ENCODE data around the gene PROM2. TPM values are rescaled to one million over a fixed set of nuclear protein-coding genes. Genes with fewer than 3 reads are reported as not detected.

The PROM2 gene
- total and polyA plus RNA-seq, 2 donors (not counting 3 experiments of a cell fraction or from before 2014, with no cell fraction given) = 0.39 to 0.60 TPM

DNA sequence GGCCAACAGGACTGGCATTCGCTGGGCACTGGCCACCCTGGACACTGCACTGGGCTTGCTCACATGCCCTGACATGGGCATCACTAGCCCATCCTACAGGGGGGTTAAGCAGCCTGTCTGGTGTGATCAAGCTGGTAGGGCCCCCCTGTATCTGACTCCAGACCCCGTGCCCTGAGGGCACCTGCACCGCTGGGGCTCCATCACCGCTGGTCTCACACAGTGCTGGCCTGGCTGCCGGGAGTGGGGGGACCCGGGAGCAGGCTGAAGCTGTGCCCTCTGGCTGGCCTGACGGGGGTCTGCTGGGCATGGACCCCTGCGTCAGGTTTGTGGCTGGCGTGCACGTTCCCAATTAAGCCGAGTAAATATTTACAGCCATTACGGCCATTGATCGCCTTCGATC lies 55.2 kb downstream of the PROM2 start:
- H3K9me1 ChIP-seq (replicated peaks; ENCODE audit: control insufficient read depth, extremely low read depth, insufficient read depth, low read length) = no peaks in the 10 kb centered on the region
- no peaks in the 10 kb centered on the region for H4K20me1 ChIP-seq (replicated peaks; ENCODE audit: control insufficient read depth, extremely low read depth, insufficient read depth, low read length)
- H3K4me1 ChIP-seq (ENCODE audit: control insufficient read depth, extremely low read depth, insufficient read depth, low read length) = no peaks in the 10 kb centered on the region
- no peaks in the 10 kb centered on the region for H3K27me3 ChIP-seq (ENCODE audit: control insufficient read depth in 2 of 2, insufficient read depth in 2 of 2, low read length in 2 of 2)
- intact Hi-C loops (cut with micrococcal nuclease) = no loop called here
- H2AFZ ChIP-seq (ENCODE audit: low read depth, low read length) = no peak overlapping the region
- no peak overlapping the region for H3K4me2 ChIP-seq (ENCODE audit: insufficient read depth, low read length)
- H3K9me3 ChIP-seq (replicated peaks; ENCODE audit: control insufficient read depth, insufficient read depth, low read length) = no peaks in the 10 kb centered on the region
- H3K4me3 ChIP-seq (replicated peaks in 1 of 3; ENCODE audit: insufficient read depth in 1 of 3, low read depth in 1 of 3, low read length in 3 of 3) = no peak overlapping the region
- no peaks in the 10 kb centered on the region for H3K79me2 ChIP-seq (ENCODE audit: control insufficient read depth, insufficient read depth, low read length)
- dilution Hi-C loops (cut with MboI; ENCODE audit: extremely low pct_ligation_motif_present, low sequenced_read_pairs) = no loop called here
- TF ChIP-seq MAX (IDR thresholded peaks at IDR 0.05; ENCODE audit: insufficient read depth, insufficient read length) (no peak), JUN (IDR thresholded peaks at IDR 0.05; ENCODE audit: borderline replicate concordance, insufficient read depth, insufficient read length, low read depth) (no peak), FOS (IDR thresholded peaks at IDR 0.05; ENCODE audit: borderline replicate concordance, insufficient read depth, low read length) (no peak), GATA2 (IDR thresholded peaks at IDR 0.05; ENCODE audit: insufficient read depth, insufficient read length, low read depth, low read length) (no peak), EZH2 (IDR thresholded peaks at IDR 0.05; ENCODE audit: borderline replicate concordance, low read depth, low read length, severe bottlenecking) (no peak), POLR2A (IDR thresholded peaks at IDR 0.05; ENCODE audit: low read depth, low read length) (no peak), POLR2AphosphoS5 (IDR thresholded peaks at IDR 0.05; ENCODE audit: insufficient read depth, low read depth, low read length) (no peak), MYC (IDR thresholded peaks at IDR 0.05; ENCODE audit: low read depth, low read length) (no peak)
- TF ChIP-seq, protein P1, sequence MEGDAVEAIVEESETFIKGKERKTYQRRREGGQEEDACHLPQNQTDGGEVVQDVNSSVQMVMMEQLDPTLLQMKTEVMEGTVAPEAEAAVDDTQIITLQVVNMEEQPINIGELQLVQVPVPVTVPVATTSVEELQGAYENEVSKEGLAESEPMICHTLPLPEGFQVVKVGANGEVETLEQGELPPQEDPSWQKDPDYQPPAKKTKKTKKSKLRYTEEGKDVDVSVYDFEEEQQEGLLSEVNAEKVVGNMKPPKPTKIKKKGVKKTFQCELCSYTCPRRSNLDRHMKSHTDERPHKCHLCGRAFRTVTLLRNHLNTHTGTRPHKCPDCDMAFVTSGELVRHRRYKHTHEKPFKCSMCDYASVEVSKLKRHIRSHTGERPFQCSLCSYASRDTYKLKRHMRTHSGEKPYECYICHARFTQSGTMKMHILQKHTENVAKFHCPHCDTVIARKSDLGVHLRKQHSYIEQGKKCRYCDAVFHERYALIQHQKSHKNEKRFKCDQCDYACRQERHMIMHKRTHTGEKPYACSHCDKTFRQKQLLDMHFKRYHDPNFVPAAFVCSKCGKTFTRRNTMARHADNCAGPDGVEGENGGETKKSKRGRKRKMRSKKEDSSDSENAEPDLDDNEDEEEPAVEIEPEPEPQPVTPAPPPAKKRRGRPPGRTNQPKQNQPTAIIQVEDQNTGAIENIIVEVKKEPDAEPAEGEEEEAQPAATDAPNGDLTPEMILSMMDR (IDR thresholded peaks at IDR 0.05; ENCODE audit: extremely low read depth in 1 of 2, insufficient read depth in 1 of 2, low read depth in 1 of 2, low read length in 2 of 2) = no peak
- no peak for FAIRE-seq
- ChIA-PET CTCF (no interaction called here), POLR2A (no interaction called here)
- DNase-seq (ENCODE audit: low read depth, low spot score) = no peak
- no peak overlapping the region for H3K27ac ChIP-seq (ENCODE audit: insufficient read depth, low read depth, low read length)
- H3K36me3 ChIP-seq (ENCODE audit: control insufficient read depth in 2 of 2, extremely low read depth in 1 of 2, insufficient read depth in 2 of 2, low read length in 2 of 2) = no peaks in the 10 kb centered on the region
- no peak overlapping the region for H3K9ac ChIP-seq (replicated peaks; ENCODE audit: extremely low read depth, insufficient read depth, low read length)
- BruUV-seq (replicated peaks) = no TSS peak
